HCT116 (cell line): Measurements from ENCODE around the gene GTF2A1.

Experiments
- TF ChIP-seq, protein P1 (sequence below), 3 experiments: fragments of 200-600 bp in 1 of 3; sonication (generic) in 1 of 3; IDR thresholded peaks in 2 of 3; conservative IDR thresholded peaks in 1 of 3; 2 replicates each; pipeline ENCODE4 v1.5.1; 2012 to 2017; ENCODE audit warnings: low read depth in 2 of 3, low read length in 2 of 3, antibody characterized with exemption in 1 of 3, borderline replicate concordance in 1 of 3, control low read depth in 1 of 3, mild to moderate bottlenecking in 1 of 3, mixed read lengths in 1 of 3, mixed run types in 1 of 3, moderate library complexity in 1 of 3; ENCODE audit not compliant: insufficient read depth in 1 of 3
- TF ChIP-seq, protein P2 (sequence below): IDR thresholded peaks from 2 replicates; pipeline ENCODE4 v1.6.1; 2012; ENCODE audit warnings: low read depth

DNA sequence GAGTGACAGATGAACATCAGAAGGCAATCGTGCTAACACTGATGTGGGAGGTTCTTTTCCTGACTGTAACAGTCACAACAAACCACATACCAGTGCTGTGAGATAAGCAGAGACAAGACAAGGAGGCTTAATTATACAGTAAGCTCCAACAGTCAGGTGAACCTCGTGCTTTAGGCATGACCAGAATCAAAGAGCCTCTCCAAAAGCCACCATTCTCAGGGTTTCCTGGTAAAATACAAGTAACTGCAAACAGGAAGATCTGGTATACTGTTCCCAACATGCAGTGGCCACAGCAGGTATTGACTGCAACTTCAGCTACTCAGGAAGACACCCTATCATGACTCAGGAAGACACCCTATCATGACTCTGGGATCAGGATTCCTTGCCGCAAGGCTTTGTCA, 47.3 kb upstream of the GTF2A1 start:
- TF ChIP-seq, protein P1, sequence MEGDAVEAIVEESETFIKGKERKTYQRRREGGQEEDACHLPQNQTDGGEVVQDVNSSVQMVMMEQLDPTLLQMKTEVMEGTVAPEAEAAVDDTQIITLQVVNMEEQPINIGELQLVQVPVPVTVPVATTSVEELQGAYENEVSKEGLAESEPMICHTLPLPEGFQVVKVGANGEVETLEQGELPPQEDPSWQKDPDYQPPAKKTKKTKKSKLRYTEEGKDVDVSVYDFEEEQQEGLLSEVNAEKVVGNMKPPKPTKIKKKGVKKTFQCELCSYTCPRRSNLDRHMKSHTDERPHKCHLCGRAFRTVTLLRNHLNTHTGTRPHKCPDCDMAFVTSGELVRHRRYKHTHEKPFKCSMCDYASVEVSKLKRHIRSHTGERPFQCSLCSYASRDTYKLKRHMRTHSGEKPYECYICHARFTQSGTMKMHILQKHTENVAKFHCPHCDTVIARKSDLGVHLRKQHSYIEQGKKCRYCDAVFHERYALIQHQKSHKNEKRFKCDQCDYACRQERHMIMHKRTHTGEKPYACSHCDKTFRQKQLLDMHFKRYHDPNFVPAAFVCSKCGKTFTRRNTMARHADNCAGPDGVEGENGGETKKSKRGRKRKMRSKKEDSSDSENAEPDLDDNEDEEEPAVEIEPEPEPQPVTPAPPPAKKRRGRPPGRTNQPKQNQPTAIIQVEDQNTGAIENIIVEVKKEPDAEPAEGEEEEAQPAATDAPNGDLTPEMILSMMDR (IDR thresholded peaks at IDR 0.05 in 2 of 3, conservative IDR thresholded peaks at IDR 0.05 in 1 of 3; ENCODE audit: borderline replicate concordance in 1 of 3, insufficient read depth in 1 of 3, low read depth in 2 of 3, low read length in 2 of 3): peak in 1 of 3 experiments; percentile 21; a peak in 1 of 6 replicates
- TF ChIP-seq, protein P2, sequence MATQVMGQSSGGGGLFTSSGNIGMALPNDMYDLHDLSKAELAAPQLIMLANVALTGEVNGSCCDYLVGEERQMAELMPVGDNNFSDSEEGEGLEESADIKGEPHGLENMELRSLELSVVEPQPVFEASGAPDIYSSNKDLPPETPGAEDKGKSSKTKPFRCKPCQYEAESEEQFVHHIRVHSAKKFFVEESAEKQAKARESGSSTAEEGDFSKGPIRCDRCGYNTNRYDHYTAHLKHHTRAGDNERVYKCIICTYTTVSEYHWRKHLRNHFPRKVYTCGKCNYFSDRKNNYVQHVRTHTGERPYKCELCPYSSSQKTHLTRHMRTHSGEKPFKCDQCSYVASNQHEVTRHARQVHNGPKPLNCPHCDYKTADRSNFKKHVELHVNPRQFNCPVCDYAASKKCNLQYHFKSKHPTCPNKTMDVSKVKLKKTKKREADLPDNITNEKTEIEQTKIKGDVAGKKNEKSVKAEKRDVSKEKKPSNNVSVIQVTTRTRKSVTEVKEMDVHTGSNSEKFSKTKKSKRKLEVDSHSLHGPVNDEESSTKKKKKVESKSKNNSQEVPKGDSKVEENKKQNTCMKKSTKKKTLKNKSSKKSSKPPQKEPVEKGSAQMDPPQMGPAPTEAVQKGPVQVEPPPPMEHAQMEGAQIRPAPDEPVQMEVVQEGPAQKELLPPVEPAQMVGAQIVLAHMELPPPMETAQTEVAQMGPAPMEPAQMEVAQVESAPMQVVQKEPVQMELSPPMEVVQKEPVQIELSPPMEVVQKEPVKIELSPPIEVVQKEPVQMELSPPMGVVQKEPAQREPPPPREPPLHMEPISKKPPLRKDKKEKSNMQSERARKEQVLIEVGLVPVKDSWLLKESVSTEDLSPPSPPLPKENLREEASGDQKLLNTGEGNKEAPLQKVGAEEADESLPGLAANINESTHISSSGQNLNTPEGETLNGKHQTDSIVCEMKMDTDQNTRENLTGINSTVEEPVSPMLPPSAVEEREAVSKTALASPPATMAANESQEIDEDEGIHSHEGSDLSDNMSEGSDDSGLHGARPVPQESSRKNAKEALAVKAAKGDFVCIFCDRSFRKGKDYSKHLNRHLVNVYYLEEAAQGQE: no peak
